Measurements from ENCODE around the gene NCBP2.

The NCBP2 gene

DNA sequence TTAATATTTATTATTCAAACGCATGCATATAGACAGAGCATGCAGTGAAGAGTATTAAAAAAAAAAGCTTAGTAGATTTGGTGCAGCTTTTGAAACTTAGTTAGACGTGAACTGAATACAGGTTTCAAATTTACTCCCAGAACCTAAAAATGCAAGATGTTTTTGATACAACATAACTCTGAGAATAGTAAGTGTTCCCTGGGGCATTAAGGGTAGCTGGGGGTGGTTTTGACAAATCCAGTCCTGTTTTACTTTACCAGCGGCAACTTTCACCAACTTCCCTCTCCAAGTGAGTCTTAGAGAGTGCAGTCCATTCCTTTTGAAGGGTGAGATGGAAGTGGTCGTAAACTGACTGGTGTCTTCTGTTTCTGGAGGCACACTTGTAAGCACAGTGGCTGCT is 11.2 kb downstream of the NCBP2 start:
- TF ChIP-seq TCF12 (IDR thresholded peaks at IDR 0.05; ENCODE audit: low read depth) (no peak), FOXM1 (IDR thresholded peaks at IDR 0.05; ENCODE audit: borderline replicate concordance, low read depth) (no peak), EP300 (IDR thresholded peaks at IDR 0.05; ENCODE audit: borderline replicate concordance) (no peak), NFIC (IDR thresholded peaks at IDR 0.05) (no peak), TAF1 (IDR thresholded peaks at IDR 0.05; ENCODE audit: low read depth) (no peak), RAD21 (IDR thresholded peaks at IDR 0.05; ENCODE audit: low read depth) (no peak), YY1 (IDR thresholded peaks at IDR 0.05; ENCODE audit: low read depth) (no peak), CEBPB (IDR thresholded peaks at IDR 0.05) (no peak)
- TF ChIP-seq, protein P1, sequence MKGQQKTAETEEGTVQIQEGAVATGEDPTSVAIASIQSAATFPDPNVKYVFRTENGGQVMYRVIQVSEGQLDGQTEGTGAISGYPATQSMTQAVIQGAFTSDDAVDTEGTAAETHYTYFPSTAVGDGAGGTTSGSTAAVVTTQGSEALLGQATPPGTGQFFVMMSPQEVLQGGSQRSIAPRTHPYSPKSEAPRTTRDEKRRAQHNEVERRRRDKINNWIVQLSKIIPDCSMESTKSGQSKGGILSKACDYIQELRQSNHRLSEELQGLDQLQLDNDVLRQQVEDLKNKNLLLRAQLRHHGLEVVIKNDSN (IDR thresholded peaks at IDR 0.05), result no peak

DNA sequence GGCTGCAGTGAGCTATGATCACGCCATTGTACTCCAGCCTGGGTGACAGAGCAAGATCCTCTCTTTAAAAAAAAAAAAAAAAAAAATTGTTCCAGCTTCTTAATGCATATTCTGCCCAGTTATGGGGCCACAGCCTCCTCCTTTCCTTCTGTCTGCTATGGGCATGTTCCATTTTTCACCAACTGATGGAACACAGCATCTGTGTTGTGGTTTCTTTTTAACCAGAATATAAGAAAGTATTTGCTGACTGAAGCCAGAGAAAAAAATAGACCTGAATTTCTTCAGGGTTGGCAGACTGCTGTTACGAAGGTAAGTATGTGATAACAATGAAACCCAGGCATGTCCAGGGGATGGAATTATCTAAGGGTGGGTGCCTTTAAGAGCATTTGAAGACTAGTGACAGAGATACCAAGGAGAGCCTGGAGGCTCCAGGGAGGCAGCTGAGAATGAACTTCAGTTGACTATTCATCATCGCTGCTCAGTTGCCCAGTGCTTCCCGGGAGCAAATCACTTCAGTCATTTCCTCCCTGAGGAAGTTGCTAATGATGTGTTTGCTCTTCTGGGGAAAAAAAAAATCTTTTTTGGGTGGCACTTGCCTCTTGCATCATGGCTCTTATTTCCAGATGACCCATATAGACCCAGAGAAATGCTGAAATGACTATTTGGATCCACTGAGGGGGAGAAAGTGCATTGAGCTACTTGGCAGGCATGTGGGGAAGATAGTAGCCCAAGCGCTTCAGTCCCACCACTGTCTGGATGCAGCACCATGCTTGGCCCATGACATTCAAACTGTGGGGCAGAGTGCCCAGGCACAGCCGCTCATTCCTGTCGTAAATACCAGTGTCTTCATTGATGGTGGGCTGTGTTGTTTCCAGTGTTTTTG is 14.5 kb downstream of the NCBP2 start:
- TF ChIP-seq CEBPB (IDR thresholded peaks at IDR 0.05), result no peak

DNA sequence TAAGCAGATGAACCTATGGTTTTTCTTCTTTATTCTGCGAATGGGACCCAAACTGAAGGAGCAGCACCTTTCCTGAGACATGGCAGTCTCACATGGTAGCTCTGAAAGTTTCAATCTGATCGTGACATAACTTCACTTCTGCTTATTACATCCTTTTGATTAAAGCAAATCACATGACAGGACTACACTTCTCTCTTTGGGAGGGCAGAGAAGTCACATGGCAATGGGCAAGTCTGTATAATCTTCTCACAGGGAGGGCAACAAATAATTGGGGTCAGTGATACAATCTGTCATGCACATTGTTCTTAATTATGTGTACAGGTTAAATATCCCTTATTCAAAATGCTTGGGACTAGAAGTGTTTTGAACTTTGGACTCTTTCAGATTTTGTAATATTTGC is 21.6 kb downstream of the NCBP2 start:
- TF ChIP-seq YY1 (IDR thresholded peaks at IDR 0.05; ENCODE audit: low read depth), result no peak
- TF ChIP-seq, protein P2, sequence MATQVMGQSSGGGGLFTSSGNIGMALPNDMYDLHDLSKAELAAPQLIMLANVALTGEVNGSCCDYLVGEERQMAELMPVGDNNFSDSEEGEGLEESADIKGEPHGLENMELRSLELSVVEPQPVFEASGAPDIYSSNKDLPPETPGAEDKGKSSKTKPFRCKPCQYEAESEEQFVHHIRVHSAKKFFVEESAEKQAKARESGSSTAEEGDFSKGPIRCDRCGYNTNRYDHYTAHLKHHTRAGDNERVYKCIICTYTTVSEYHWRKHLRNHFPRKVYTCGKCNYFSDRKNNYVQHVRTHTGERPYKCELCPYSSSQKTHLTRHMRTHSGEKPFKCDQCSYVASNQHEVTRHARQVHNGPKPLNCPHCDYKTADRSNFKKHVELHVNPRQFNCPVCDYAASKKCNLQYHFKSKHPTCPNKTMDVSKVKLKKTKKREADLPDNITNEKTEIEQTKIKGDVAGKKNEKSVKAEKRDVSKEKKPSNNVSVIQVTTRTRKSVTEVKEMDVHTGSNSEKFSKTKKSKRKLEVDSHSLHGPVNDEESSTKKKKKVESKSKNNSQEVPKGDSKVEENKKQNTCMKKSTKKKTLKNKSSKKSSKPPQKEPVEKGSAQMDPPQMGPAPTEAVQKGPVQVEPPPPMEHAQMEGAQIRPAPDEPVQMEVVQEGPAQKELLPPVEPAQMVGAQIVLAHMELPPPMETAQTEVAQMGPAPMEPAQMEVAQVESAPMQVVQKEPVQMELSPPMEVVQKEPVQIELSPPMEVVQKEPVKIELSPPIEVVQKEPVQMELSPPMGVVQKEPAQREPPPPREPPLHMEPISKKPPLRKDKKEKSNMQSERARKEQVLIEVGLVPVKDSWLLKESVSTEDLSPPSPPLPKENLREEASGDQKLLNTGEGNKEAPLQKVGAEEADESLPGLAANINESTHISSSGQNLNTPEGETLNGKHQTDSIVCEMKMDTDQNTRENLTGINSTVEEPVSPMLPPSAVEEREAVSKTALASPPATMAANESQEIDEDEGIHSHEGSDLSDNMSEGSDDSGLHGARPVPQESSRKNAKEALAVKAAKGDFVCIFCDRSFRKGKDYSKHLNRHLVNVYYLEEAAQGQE (IDR thresholded peaks at IDR 0.05; ENCODE audit: low read depth), result no peak
- TF ChIP-seq TAF1 (IDR thresholded peaks at IDR 0.05; ENCODE audit: low read depth), result no peak
- TF ChIP-seq, protein P3, sequence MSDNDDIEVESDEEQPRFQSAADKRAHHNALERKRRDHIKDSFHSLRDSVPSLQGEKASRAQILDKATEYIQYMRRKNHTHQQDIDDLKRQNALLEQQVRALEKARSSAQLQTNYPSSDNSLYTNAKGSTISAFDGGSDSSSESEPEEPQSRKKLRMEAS (IDR thresholded peaks at IDR 0.05), result no peak

DNA sequence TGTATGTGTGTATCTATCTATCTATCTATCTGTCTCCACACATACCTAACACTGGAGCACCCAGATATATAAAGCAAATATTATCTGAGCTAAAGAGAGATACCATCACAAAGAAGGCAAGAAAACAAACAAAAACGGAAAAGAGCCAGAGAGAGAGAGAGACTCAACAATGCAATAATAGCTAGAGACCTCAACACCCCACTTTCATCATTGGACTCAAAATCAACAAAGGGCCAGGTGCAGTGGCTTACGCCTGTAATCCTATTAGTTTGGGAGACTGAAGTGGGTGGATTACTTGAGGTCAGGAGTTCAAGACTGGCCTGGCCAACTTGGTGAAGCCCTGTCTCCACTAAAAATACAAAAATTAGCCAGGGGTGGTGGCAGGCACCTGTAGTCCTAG is 23.4 kb downstream of the NCBP2 start:
- TF ChIP-seq CREB1 (IDR thresholded peaks at IDR 0.05; ENCODE audit: low read depth) (no peak), TCF12 (IDR thresholded peaks at IDR 0.05; ENCODE audit: low read depth) (no peak), CEBPB (IDR thresholded peaks at IDR 0.05) (no peak), YY1 (IDR thresholded peaks at IDR 0.05; ENCODE audit: low read depth) (no peak), NFIC (IDR thresholded peaks at IDR 0.05) (no peak), TEAD4 (IDR thresholded peaks at IDR 0.05) (no peak), TAF1 (IDR thresholded peaks at IDR 0.05; ENCODE audit: low read depth) (no peak), ZBTB7A (IDR thresholded peaks at IDR 0.05; ENCODE audit: low read depth) (no peak), FOXM1 (IDR thresholded peaks at IDR 0.05; ENCODE audit: borderline replicate concordance, low read depth) (no peak), RAD21 (IDR thresholded peaks at IDR 0.05; ENCODE audit: low read depth) (no peak)
- TF ChIP-seq, protein P1 (IDR thresholded peaks at IDR 0.05), result no peak

DNA sequence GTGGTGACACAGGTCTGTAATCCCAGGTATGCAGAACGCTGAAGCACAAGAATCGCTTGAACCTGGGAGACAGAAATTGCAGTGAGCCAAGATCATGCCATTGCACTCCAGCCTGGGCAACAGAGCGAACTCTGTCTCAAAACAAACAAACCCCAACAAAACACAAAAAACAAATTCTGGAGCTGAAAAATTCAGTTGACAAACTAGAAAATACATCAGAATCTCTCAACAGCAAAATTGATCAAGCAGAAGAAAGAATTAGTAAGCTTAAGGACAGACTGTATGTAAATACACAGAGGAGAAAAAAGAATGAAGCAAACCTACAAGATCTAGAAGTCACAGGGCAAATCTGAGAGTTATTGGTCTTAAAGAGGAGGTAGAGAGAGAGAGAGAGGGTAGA is 25.3 kb downstream of the NCBP2 start:
- TF ChIP-seq TCF12 (IDR thresholded peaks at IDR 0.05; ENCODE audit: low read depth) (no peak), TAF1 (IDR thresholded peaks at IDR 0.05; ENCODE audit: low read depth) (no peak)

DNA sequence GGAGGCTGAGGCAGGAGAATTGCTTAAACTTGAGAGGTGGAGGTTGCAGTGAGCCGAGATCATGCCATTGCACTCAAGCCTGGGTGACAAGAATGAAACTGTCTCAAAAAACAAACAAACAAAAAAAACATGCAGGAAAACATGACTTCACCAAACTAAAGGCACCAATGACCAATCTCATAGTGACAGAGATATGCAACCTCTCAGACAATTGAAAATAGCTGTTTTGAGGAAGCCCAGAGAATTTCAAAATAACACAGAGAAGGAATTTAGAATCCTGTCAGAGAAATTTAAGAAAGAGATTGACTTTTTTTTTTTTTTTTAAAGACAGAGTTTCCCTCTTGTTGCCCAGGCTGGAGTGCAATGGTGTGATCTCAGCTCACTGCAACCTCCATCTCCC is 26.1 kb downstream of the NCBP2 start:
- TF ChIP-seq, protein P2 (IDR thresholded peaks at IDR 0.05; ENCODE audit: low read depth), result no peak
- TF ChIP-seq, protein P1 (IDR thresholded peaks at IDR 0.05), result no peak
- TF ChIP-seq CREB1 (IDR thresholded peaks at IDR 0.05; ENCODE audit: low read depth) (no peak), CEBPB (IDR thresholded peaks at IDR 0.05) (no peak), EGR1 (IDR thresholded peaks at IDR 0.05) (no peak), ZBTB7A (IDR thresholded peaks at IDR 0.05; ENCODE audit: low read depth) (no peak), RAD21 (IDR thresholded peaks at IDR 0.05; ENCODE audit: low read depth) (no peak), FOXM1 (IDR thresholded peaks at IDR 0.05; ENCODE audit: borderline replicate concordance, low read depth) (no peak)
- TF ChIP-seq, protein P3 (IDR thresholded peaks at IDR 0.05), result no peak
